ENCODE measurements around the gene KNDC1. TPM values are rescaled to one million over a fixed set of nuclear protein-coding genes. Genes with fewer than 3 reads are reported as not detected.

Gene KNDC1
- total and polyA plus RNA-seq, 2 donors (not counting 3 experiments of a cell fraction or from before 2014, with no cell fraction given): not detected

- no peaks in the 10 kb centered on the region for H3K9me1 ChIP-seq (replicated peaks; ENCODE audit: control insufficient read depth, extremely low read depth, insufficient read depth, low read length)
- no peak for FAIRE-seq
- ChIA-PET CTCF (interaction anchor here (0.6 to 1.1 kb wide), 5 partner anchors 9 to 18 kb away, joined by 3 to 5 read pairs (median 3); no protein-coding TSS in a partner anchor), POLR2A (interaction anchor here (0.7 kb wide), 1 partner anchor 16 kb away, joined by 4 read pairs; no protein-coding TSS in a partner anchor)
- no peak overlapping the region for H3K4me2 ChIP-seq (ENCODE audit: insufficient read depth, low read length)
- no peaks in the 10 kb centered on the region for H3K9me3 ChIP-seq (replicated peaks; ENCODE audit: control insufficient read depth, insufficient read depth, low read length)
- no peaks in the 10 kb centered on the region for H3K27me3 ChIP-seq (ENCODE audit: control insufficient read depth in 2 of 2, insufficient read depth in 2 of 2, low read length in 2 of 2)
- H4K20me1 ChIP-seq (replicated peaks; ENCODE audit: control insufficient read depth, extremely low read depth, insufficient read depth, low read length): no peaks in the 10 kb centered on the region
- H2AFZ ChIP-seq (ENCODE audit: low read depth, low read length): no peak overlapping the region
- H3K27ac ChIP-seq (ENCODE audit: insufficient read depth, low read depth, low read length): no peak overlapping the region
- BruUV-seq (replicated peaks): no TSS peak
- no peaks in the 10 kb centered on the region for H3K79me2 ChIP-seq (ENCODE audit: control insufficient read depth, insufficient read depth, low read length)
- H3K4me1 ChIP-seq (ENCODE audit: control insufficient read depth, extremely low read depth, insufficient read depth, low read length): no peaks in the 10 kb centered on the region
- TF ChIP-seq POLR2AphosphoS5 (IDR thresholded peaks at IDR 0.05; ENCODE audit: insufficient read depth, low read depth, low read length): no peak
- no peak for TF ChIP-seq JUN (IDR thresholded peaks at IDR 0.05; ENCODE audit: borderline replicate concordance, insufficient read depth, insufficient read length, low read depth)
- TF ChIP-seq EZH2 (IDR thresholded peaks at IDR 0.05; ENCODE audit: borderline replicate concordance, low read depth, low read length, severe bottlenecking): no peak
- TF ChIP-seq, protein P1, sequence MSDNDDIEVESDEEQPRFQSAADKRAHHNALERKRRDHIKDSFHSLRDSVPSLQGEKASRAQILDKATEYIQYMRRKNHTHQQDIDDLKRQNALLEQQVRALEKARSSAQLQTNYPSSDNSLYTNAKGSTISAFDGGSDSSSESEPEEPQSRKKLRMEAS (IDR thresholded peaks at IDR 0.05; ENCODE audit: insufficient read depth, insufficient read length): no peak
- TF ChIP-seq POLR2A (IDR thresholded peaks at IDR 0.05; ENCODE audit: low read depth, low read length): no peak
- TF ChIP-seq MYC (IDR thresholded peaks at IDR 0.05; ENCODE audit: low read depth, low read length): no peak
- no peak for TF ChIP-seq FOS (IDR thresholded peaks at IDR 0.05; ENCODE audit: borderline replicate concordance, insufficient read depth, low read length)
- TF ChIP-seq CTCF (IDR thresholded peaks at IDR 0.05; ENCODE audit: extremely low read depth in 1 of 2, insufficient read depth in 1 of 2, low read depth in 1 of 2, low read length in 2 of 2): no peak
- TF ChIP-seq GATA2 (IDR thresholded peaks at IDR 0.05; ENCODE audit: insufficient read depth, insufficient read length, low read depth, low read length): no peak
- no peaks in the 10 kb centered on the region for H3K36me3 ChIP-seq (ENCODE audit: control insufficient read depth in 2 of 2, extremely low read depth in 1 of 2, insufficient read depth in 2 of 2, low read length in 2 of 2)
- no peak for DNase-seq (ENCODE audit: low read depth, low spot score)
- no peak overlapping the region for H3K4me3 ChIP-seq (replicated peaks in 1 of 3; ENCODE audit: insufficient read depth in 1 of 3, low read depth in 1 of 3, low read length in 3 of 3)
- intact Hi-C loops (cut with micrococcal nuclease) (loop anchor here (5.0 kb wide), 1 partner anchor 201 kb away; the partner anchor contains the start of gene CFAP46), dilution Hi-C loops (cut with MboI; ENCODE audit: extremely low pct_ligation_motif_present, low sequenced_read_pairs) (no loop called here)
- no peak overlapping the region for H3K9ac ChIP-seq (replicated peaks; ENCODE audit: extremely low read depth, insufficient read depth, low read length)
Measured at GRCh38 chr10:133143200-133143533, 16.9 kb upstream of the KNDC1 start.
